Left renal cortex interstitium (tissue), 4 donors: ENCODE results near the gene CFAP74. TPM values are rescaled to one million over a fixed set of nuclear protein-coding genes. Genes with fewer than 3 reads are reported as not detected.

Experiments used
- DNase-seq, 4 donors: peaks; one replicate each; pipeline ENCODE4 v3.0.0-alpha.2; 2013; ENCODE audit warnings: low read depth in 4 of 4, low spot score in 2 of 4, missing footprints in 1 of 4
- polyA plus RNA-seq, 4 donors: library from polyadenylated mRNA; unstranded; fragments of 120-200 nt; gene quantifications; one replicate each; pipeline ENCODE4 v1.2.1, GENCODE V29; 2013; ENCODE audit not compliant: insufficient read length in 4 of 4

CFAP74 gene
- polyA plus RNA-seq, 4 donors: 0.45 to 0.68 (median 0.58) TPM

GRCh38 chr1:1901641-1902294 lies 101.8 kb downstream of the CFAP74 start:
- no peak for DNase-seq

GRCh38 chr1:1900883-1901640 lies 102.5 kb downstream of the CFAP74 start:
- DNase-seq: no peak

GRCh38 chr1:1899967-1900327 lies 103.6 kb downstream of the CFAP74 start:
- DNase-seq: no peak

- DNase-seq: no peak
These were observed 104.2 kb downstream of the CFAP74 start for GRCh38 chr1:1899266-1899966.

GRCh38 chr1:1898246-1898933 lies 105.2 kb downstream of the CFAP74 start:
- DNase-seq: no peak

GRCh38 chr1:1895456-1896336 lies 107.9 kb downstream of the CFAP74 start:
- DNase-seq: no peak

GRCh38 chr1:1895060-1895418 lies 108.5 kb downstream of the CFAP74 start:
- no peak for DNase-seq

- DNase-seq: no peak
These were observed 109.1 kb downstream of the CFAP74 start for GRCh38 chr1:1894354-1895059.

GRCh38 chr1:1893997-1894353 lies 109.6 kb downstream of the CFAP74 start:
- no peak for DNase-seq

GRCh38 chr1:1893291-1893985 lies 110.1 kb downstream of the CFAP74 start:
- DNase-seq: no peak

GRCh38 chr1:1892763-1893120 lies 110.8 kb downstream of the CFAP74 start:
- no peak for DNase-seq

- DNase-seq: no peak
These were observed 111.4 kb downstream of the CFAP74 start for GRCh38 chr1:1892079-1892762.

GRCh38 chr1:1891349-1892078 lies 112.1 kb downstream of the CFAP74 start:
- no peak for DNase-seq

GRCh38 chr1:1890506-1891348 lies 112.9 kb downstream of the CFAP74 start, which contains the start of gene GNB1:
GNB1 (minus strand) TSS chr1:1891087; CDS start chr1:1825453, 65,634 bp downstream.
- DNase-seq: peak; percentile 83 to 91 (median 88)

GRCh38 chr1:1889847-1890505 lies 113.6 kb downstream of the CFAP74 start:
- peak in 1 of 4 donors; percentile 30 for DNase-seq

- DNase-seq: no peak
These were observed 114.4 kb downstream of the CFAP74 start for GRCh38 chr1:1889090-1889750.
